ENCODE data around the gene C20orf173. TPM values are rescaled to one million over a fixed set of nuclear protein-coding genes. Genes with fewer than 3 reads are reported as not detected.
A peak's percentile ranks its signal among the peaks of the same experiment; 100 is the strongest.

The C20orf173 gene
- polyA plus RNA-seq, 1 donor from 2014 or later, result not detected

DNA sequence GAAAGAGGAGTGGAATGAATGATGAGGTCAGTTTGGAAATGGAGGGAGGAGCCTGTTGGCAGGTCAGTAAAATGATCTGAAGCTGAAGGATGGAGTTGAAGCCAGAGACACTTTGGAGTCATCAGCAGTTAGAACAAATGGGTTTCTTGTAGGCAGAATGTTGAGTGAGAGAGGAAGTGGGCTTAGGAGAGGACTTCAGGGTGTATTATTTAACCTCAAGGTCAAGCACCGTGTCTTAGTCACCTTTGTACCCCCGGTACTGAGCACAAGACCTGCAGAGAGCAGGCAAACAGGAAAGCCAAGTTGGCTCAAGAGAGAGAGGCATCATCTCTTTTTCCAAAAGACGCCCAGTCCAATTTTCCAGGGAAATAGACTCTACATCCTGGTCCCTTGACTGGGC, 23.3 kb downstream of the C20orf173 start:
- Mint-ChIP-seq H3K4me3 (peak overlapping the region in 2 of 4 donors; percentile 61 to 79), H3K9me3 (no peaks in the 10 kb centered on the region), H3K36me3 (peaks cover 7% of the 10 kb centered on the region), H3K27ac (peak overlapping the region in 2 of 3 donors; percentile 40 to 95), H3K4me1 (peaks cover 40 to 52% (median 52%) of the 10 kb centered on the region in 3 donors), H3K27me3 (peaks cover 2% of the 10 kb centered on the region)

DNA sequence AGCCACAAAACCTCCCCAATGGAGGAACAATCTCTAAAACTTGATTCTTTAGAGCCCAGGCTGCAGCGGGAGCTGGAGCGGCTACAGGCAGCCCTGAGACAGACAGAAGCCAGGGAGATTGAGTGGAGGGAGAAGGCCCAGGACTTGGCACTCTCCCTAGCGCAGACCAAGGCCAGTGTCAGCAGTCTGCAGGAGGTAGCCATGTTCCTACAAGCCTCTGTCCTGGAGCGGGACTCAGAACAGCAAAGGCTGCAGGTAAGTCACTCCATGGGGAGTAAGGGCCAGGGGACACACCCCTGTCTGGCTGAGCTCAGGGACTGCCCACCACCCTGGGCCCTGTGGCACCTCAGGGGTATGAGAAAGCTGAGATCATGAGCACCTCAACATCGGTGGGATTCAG, 24.7 kb downstream of the C20orf173 start:
- Mint-ChIP-seq H3K36me3 (peaks cover 7% of the 10 kb centered on the region), H3K4me3 (peak overlapping the region in 1 of 4 donors; percentile 25), H3K27me3 (peaks cover 2% of the 10 kb centered on the region), H3K9me3 (no peaks in the 10 kb centered on the region), H3K4me1 (peaks cover 43 to 52% (median 51%) of the 10 kb centered on the region in 3 donors), H3K27ac (no peak overlapping the region)

DNA sequence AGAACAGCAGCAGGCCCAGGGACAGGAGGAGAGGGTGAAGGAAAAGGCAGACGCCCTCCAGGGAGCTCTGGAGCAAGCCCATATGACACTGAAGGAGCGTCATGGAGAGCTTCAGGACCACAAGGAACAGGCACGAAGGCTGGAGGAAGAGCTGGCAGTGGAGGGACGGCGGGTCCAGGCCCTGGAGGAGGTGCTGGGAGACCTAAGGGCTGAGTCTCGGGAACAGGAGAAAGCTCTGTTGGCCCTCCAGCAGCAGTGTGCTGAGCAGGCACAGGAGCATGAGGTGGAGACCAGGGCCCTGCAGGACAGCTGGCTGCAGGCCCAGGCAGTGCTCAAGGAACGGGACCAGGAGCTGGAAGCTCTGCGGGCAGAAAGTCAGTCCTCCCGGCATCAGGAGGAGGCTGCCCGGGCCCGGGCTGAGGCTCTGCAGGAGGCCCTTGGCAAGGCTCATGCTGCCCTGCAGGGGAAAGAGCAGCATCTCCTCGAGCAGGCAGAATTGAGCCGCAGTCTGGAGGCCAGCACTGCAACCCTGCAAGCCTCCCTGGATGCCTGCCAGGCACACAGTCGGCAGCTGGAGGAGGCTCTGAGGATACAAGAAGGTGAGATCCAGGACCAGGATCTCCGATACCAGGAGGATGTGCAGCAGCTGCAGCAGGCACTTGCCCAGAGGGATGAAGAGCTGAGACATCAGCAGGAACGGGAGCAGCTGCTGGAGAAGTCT, 25.5 kb downstream of the C20orf173 start:
- Mint-ChIP-seq H3K4me1 (peaks cover 44 to 48% (median 46%) of the 10 kb centered on the region in 3 donors), H3K27ac (peak overlapping the region in 1 of 3 donors; percentile 40), H3K9me3 (no peaks in the 10 kb centered on the region), H3K27me3 (peaks cover 2% of the 10 kb centered on the region), H3K4me3 (peak overlapping the region in 1 of 4 donors; percentile 56), H3K36me3 (peaks cover 7% of the 10 kb centered on the region)

DNA sequence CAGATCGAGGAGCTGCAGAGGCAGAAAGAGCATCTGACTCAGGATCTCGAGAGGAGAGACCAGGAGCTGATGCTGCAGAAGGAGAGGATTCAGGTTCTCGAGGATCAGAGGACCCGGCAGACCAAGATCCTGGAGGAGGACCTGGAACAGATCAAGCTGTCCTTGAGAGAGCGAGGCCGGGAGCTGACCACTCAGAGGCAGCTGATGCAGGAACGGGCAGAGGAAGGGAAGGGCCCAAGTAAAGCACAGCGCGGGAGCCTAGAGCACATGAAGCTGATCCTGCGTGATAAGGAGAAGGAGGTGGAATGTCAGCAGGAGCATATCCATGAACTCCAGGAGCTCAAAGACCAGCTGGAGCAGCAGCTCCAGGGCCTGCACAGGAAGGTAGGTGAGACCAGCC, 26.2 kb downstream of the C20orf173 start:
- Mint-ChIP-seq H3K36me3 (peaks cover 7% of the 10 kb centered on the region), H3K4me3 (peak overlapping the region in 1 of 4 donors; percentile 77)

DNA sequence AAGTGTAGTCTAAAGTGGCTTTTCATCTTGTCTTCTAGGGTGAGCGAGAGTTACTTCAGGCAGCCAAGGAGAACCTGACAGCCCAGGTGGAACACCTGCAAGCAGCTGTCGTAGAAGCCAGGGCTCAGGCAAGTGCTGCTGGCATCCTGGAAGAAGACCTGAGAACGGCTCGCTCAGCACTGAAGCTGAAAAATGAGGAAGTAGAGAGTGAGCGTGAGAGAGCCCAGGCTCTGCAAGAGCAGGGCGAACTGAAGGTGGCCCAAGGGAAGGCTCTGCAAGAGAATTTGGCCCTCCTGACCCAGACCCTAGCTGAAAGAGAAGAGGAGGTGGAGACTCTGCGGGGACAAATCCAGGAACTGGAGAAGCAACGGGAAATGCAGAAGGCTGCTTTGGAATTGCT, 27.1 kb downstream of the C20orf173 start:
- H3K9me3 Mint-ChIP-seq, result no peaks in the 10 kb centered on the region
- peaks cover 2% of the 10 kb centered on the region for H3K27me3 Mint-ChIP-seq
- peak overlapping the region; percentile 32 to 55 (median 49) for H3K27ac Mint-ChIP-seq
- peaks cover 7% of the 10 kb centered on the region for H3K36me3 Mint-ChIP-seq
- H3K4me3 Mint-ChIP-seq, result peak overlapping the region in 3 of 4 donors; percentile 2 to 89 (median 82)
- peaks cover 34 to 36% (median 35%) of the 10 kb centered on the region in 3 donors for H3K4me1 Mint-ChIP-seq

More for the DNA sequence above, 26.2 kb downstream of the C20orf173 start:
- Mint-ChIP-seq H3K4me1 (peaks cover 38 to 42% (median 39%) of the 10 kb centered on the region in 3 donors), H3K9me3 (no peaks in the 10 kb centered on the region), H3K27ac (peak overlapping the region in 1 of 3 donors; percentile 40), H3K27me3 (peaks cover 2% of the 10 kb centered on the region)

DNA sequence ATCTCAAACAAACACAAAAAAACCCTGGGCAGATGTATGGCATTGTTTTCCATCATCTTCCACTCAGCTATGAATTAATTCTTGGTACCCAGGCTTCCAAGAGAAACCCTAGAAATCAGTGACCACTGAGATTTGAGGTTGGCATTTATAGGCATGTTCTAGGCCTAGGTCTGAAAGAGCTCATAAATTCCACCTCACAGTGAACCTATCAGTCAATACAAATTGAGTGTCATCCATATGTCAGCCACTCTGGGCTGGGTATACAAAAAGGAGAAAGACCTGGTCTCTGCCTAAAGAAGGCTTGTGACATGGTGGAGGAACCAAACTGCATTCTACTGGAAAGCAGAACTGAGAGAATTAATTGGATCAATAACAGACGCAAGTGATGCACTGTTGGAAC, 30.2 kb downstream of the C20orf173 start:
- Mint-ChIP-seq H3K27ac (peak overlapping the region in 2 of 3 donors; percentile 45 to 78), H3K36me3 (peaks cover 2% of the 10 kb centered on the region), H3K27me3 (peaks cover 2% of the 10 kb centered on the region), H3K4me1 (peaks cover 15 to 21% (median 19%) of the 10 kb centered on the region in 3 donors), H3K9me3 (no peaks in the 10 kb centered on the region), H3K4me3 (no peak overlapping the region)

DNA sequence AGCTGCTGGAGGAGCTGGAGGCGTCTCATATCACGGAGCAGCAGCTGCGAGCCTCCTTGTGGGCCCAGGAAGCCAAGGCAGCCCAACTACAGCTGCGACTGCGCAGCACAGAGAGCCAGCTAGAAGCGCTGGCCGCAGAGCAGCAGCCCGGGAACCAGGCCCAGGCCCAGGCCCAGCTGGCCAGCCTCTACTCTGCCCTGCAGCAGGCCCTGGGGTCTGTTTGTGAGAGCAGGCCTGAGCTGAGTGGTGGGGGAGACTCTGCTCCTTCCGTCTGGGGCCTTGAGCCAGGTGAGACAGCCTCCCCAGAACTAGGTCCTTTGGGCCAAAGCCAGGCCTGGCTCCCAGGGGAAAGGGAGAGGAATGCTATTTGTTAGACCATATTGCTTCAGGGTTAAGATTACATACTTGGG, 31.7 kb downstream of the C20orf173 start:
- peaks cover 9 to 23% (median 20%) of the 10 kb centered on the region in 3 donors for H3K4me1 Mint-ChIP-seq
- H3K36me3 Mint-ChIP-seq, result peaks cover 2% of the 10 kb centered on the region
- H3K27ac Mint-ChIP-seq, result no peak overlapping the region

DNA sequence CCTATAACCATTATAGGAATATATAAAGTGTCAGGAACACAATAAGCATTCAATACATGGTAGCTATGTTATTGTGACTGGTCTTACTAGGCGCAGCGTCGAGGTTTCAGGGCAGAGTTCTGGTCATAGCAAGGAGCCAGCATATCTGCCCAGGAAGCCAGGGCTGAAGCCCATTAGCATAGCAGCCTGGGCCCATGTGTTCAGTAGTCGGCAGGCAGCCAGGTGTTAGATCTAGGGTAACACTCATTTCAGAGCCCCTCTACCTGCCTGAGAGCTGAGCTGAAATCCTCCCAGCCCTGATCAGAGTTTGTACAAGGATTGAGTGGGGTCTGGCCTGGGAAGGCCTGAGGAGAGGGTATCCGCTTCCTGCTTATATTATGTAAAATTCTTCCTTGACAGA, 32.1 kb downstream of the C20orf173 start:
- no peak overlapping the region for H3K27ac Mint-ChIP-seq
- no peaks in the 10 kb centered on the region for H3K9me3 Mint-ChIP-seq
- H3K4me1 Mint-ChIP-seq, result peaks cover 7 to 21% (median 19%) of the 10 kb centered on the region in 3 donors
- H3K36me3 Mint-ChIP-seq, result peaks cover under 1% of the 10 kb centered on the region
- no peak overlapping the region for H3K4me3 Mint-ChIP-seq
- no peaks in the 10 kb centered on the region for H3K27me3 Mint-ChIP-seq

More for the DNA sequence above, 31.7 kb downstream of the C20orf173 start:
- Mint-ChIP-seq H3K4me3 (no peak overlapping the region), H3K9me3 (no peaks in the 10 kb centered on the region), H3K27me3 (peaks cover 2% of the 10 kb centered on the region)

DNA sequence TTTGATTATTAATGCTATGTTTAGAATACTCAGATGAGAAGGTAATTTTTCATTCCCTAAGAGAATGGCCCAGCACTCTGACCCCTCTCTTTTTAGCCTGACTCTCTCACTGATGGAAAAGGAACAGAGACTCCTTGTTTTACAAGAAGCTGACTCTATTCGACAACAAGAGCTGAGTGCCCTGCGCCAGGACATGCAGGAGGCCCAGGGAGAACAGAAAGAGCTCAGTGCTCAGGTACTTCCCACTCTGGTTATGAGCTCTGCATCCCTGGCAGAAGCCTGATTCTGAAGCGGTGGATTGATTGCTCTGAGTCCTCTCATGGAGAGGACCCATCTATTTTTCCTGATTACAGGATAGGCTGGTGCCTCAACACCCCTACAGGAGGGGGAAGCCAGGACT, 33.0 kb downstream of the C20orf173 start:
- Mint-ChIP-seq H3K27ac (no peak overlapping the region), H3K9me3 (no peaks in the 10 kb centered on the region), H3K27me3 (no peaks in the 10 kb centered on the region), H3K4me3 (no peak overlapping the region), H3K4me1 (peaks cover 9 to 21% (median 20%) of the 10 kb centered on the region in 3 donors), H3K36me3 (no peaks in the 10 kb centered on the region)

DNA sequence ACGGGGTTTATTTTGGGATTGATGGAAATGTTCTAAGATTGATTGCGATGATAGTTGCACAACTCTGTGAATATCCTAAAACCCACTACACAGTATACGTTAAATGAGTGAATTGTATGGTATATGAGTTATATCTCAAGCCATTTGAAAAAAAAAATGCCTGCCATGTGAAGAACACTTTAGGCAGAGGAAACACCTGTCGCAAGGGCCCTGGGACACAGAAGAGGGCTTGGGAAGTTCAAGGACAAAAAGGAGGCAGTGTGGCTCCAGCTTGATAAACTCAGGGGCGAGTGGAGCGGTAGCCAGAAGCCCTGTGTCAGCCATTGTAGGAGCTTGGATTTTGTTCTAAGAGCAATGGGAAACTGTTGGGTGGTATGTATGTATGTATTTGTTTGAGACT, 37.1 kb downstream of the C20orf173 start:
- H3K9me3 Mint-ChIP-seq, result no peaks in the 10 kb centered on the region
- H3K27ac Mint-ChIP-seq, result peak overlapping the region; percentile 2 to 98 (median 35)
- H3K36me3 Mint-ChIP-seq, result peaks cover 4% of the 10 kb centered on the region
- peaks cover 32 to 44% (median 33%) of the 10 kb centered on the region in 3 donors for H3K4me1 Mint-ChIP-seq
- no peaks in the 10 kb centered on the region for H3K27me3 Mint-ChIP-seq
- H3K4me3 Mint-ChIP-seq, result peak overlapping the region; percentile 96 to 98 (median 98)

DNA sequence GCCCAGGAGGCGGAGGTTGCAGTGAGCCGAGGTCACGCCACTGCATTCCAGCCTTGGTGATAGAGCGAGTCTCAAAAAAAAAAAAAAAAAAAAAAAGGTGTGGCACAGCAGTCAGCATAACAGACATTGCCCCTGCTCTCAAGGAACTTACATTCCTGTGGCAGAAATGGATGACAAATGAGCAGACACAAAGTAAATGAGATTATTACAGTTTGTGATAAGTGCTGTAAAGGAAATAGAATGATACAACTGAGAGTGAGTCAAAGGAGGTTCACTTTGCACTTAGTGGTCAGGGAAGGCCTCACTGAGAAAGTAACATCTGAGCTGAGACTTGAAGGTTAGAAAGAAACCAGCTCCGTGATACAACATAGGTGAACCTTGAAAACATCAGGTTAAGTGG, 37.6 kb downstream of the C20orf173 start:
- Mint-ChIP-seq H3K27me3 (no peaks in the 10 kb centered on the region), H3K9me3 (no peaks in the 10 kb centered on the region), H3K36me3 (peaks cover 4% of the 10 kb centered on the region), H3K27ac (peak overlapping the region; percentile 35 to 98 (median 95)), H3K4me3 (peak overlapping the region; percentile 96 to 98 (median 98)), H3K4me1 (peaks cover 32 to 45% (median 33%) of the 10 kb centered on the region in 3 donors)

DNA sequence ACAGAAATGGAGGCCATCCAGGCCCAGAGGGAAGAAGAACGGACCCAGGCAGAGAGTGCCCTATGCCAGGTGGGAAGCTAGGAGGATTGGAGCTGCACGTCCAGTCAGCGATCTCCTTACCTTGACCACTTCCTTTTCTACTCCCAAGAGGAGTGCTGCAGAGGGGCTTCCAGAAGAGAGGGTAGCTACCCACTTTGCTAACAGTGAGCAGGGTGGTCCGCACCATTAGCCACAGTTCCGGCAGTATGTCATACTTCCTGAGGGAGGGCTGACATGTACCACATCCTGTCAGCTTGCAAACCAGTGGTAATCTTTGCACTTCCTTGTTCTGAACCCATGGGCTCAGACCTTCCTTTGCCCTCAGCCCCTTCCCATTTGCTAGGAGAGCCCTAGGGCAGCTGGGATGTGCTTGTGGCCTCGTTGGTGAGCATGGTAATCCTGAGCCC, 38.7 kb downstream of the C20orf173 start:
- Mint-ChIP-seq H3K27ac (peak overlapping the region; percentile 75 to 98 (median 95)), H3K4me1 (peaks cover 33 to 46% (median 39%) of the 10 kb centered on the region in 3 donors), H3K4me3 (peak overlapping the region; percentile 96 to 98 (median 98)), H3K36me3 (peaks cover 4% of the 10 kb centered on the region), H3K27me3 (no peaks in the 10 kb centered on the region), H3K9me3 (no peaks in the 10 kb centered on the region)

DNA sequence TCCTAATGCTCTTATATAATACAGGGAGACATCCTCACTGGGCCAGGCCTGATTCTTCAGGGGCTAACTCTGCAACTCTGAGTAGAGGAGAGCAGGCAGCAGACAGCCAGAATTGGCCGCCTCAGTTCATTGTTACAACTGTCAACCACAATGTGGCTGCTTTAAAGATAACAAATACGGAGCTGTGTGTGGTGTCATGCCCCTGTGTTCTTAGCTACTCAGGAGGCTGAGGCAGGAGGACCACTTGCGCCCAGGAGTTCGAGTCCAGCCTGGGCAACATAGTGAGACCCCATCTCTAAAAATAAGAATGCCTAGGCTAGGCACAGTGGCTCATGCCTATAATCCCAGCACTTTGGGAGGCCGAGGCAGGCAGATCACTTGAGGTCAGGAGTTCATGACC, 39.7 kb downstream of the C20orf173 start:
- peak overlapping the region in 1 of 3 donors; percentile 98 for H3K27ac Mint-ChIP-seq
- H3K36me3 Mint-ChIP-seq, result peaks cover 4% of the 10 kb centered on the region
- H3K9me3 Mint-ChIP-seq, result no peaks in the 10 kb centered on the region
- peak overlapping the region; percentile 69 to 84 (median 77) for H3K4me3 Mint-ChIP-seq
- H3K27me3 Mint-ChIP-seq, result no peaks in the 10 kb centered on the region
- H3K4me1 Mint-ChIP-seq, result peaks cover 33 to 41% (median 39%) of the 10 kb centered on the region in 3 donors

DNA sequence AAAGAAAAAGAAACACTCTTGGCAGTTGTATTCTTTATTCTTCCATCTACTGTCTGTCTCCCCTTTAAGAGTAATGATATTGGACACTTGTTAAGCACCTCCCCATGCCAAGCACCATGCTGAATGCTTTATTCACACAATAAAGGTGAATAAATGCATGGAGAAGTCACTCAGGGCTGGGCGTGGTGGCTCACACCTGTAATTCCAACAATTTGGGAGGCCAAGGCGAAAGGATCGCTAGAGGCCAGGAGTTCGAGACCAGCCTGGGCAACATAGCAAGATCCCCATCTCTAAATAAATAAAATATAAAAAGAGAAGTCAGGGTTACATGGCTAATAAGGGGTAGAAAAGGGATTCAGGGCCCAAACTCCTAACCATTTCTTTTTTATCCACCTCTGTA, 42.0 kb downstream of the C20orf173 start:
- H3K27me3 Mint-ChIP-seq, result no peaks in the 10 kb centered on the region
- no peak overlapping the region for H3K27ac Mint-ChIP-seq
- no peak overlapping the region for H3K4me3 Mint-ChIP-seq
- H3K9me3 Mint-ChIP-seq, result no peaks in the 10 kb centered on the region
- H3K4me1 Mint-ChIP-seq, result peaks cover 27 to 38% (median 35%) of the 10 kb centered on the region in 3 donors
- H3K36me3 Mint-ChIP-seq, result peaks cover 4% of the 10 kb centered on the region

DNA sequence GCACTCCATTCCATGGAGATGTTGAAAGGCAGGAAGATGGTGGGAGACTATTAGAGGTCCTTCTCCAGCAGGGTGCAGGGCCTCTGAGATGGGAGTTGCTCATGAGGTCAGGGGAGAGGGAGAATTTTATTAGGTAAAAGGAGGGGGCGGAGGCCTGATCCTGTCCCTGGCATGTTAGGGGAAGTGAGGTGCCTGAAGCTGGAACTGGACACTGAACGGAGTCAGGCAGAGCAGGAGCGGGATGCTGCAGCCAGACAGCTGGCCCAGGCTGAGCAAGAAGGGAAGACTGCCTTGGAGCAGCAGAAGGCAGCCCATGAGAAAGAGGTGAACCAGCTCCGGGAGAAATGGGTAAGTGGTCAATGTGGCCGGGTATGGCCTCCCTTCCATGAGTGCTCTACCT, 49.7 kb downstream of the C20orf173 start:
- no peaks in the 10 kb centered on the region for H3K27me3 Mint-ChIP-seq
- H3K4me1 Mint-ChIP-seq, result peaks cover 0 to 10% (median 3%) of the 10 kb centered on the region in 3 donors
- no peaks in the 10 kb centered on the region for H3K36me3 Mint-ChIP-seq
- no peaks in the 10 kb centered on the region for H3K9me3 Mint-ChIP-seq
- no peak overlapping the region for H3K4me3 Mint-ChIP-seq
- peak overlapping the region in 2 of 3 donors; percentile 55 to 71 for H3K27ac Mint-ChIP-seq
